LNCaP clone FGC (cell line): Measurements from ENCODE around the gene LY6G5B.

Experiments
- DNase-seq: peaks from one replicate; pipeline ENCODE4 v3.0.0-alpha.2; 2011; ENCODE audit warnings: low read depth
- H3K4me3 ChIP-seq: 2 replicates; pipeline ENCODE4 v1.5.1; 2011; ENCODE audit warnings: mild to moderate bottlenecking, low read depth, low read length, control low read depth
- CTCF ChIP-seq: IDR thresholded peaks from 2 replicates; pipeline ENCODE4 v1.5.1; 2012; ENCODE audit warnings: mild to moderate bottlenecking; ENCODE audit not compliant: control insufficient read depth, insufficient read depth; ENCODE audit errors: extremely low read depth

LY6G5B gene

GRCh38 chr6:31715022-31715958, 45.5 kb downstream of the LY6G5B start, which contains the start of gene LY6G6D:
TSS of gene LY6G6D (plus strand) at chr6:31715348. CDS start at chr6:31715356, 8 bp downstream.
- no peak for DNase-seq
- TF ChIP-seq CTCF: no peak
- no peak within 1 kb of the TSS for H3K4me3 ChIP-seq

GRCh38 chr6:31717499-31718222, 47.9 kb downstream of the LY6G5B start:
- no peak for DNase-seq
- TF ChIP-seq CTCF: no peak
- no peak overlapping the region for H3K4me3 ChIP-seq

- no peak for TF ChIP-seq CTCF
- peak overlapping the region; percentile 43 for H3K4me3 ChIP-seq
- DNase-seq: peak; percentile 95
These were observed 48.5 kb downstream of the LY6G5B start for GRCh38 chr6:31718265-31718664.

GRCh38 chr6:31719001-31719400, 49.2 kb downstream of the LY6G5B start:
- TF ChIP-seq CTCF: no peak

GRCh38 chr6:31720196-31720770, 50.5 kb downstream of the LY6G5B start:
- DNase-seq: no peak
- no peak overlapping the region for H3K4me3 ChIP-seq
- no peak for TF ChIP-seq CTCF

More at GRCh38 chr6:31719001-31719400, 49.2 kb downstream of the LY6G5B start:
- H3K4me3 ChIP-seq: peak overlapping the region; percentile 43
- no peak for DNase-seq

- DNase-seq: no peak
- no peak for TF ChIP-seq CTCF
- no peak within 1 kb of the TSS for H3K4me3 ChIP-seq
These were observed 51.7 kb downstream of the LY6G5B start, which contains the start of gene LY6G6C for GRCh38 chr6:31721351-31722020. TSS of gene LY6G6C (minus strand) at chr6:31721746. CDS start at chr6:31721679, 67 bp downstream.
